ENCODE measurements around the gene GRAP.
A peak's percentile ranks its signal among the peaks of the same experiment; 100 is the strongest.

GRAP gene

DNA sequence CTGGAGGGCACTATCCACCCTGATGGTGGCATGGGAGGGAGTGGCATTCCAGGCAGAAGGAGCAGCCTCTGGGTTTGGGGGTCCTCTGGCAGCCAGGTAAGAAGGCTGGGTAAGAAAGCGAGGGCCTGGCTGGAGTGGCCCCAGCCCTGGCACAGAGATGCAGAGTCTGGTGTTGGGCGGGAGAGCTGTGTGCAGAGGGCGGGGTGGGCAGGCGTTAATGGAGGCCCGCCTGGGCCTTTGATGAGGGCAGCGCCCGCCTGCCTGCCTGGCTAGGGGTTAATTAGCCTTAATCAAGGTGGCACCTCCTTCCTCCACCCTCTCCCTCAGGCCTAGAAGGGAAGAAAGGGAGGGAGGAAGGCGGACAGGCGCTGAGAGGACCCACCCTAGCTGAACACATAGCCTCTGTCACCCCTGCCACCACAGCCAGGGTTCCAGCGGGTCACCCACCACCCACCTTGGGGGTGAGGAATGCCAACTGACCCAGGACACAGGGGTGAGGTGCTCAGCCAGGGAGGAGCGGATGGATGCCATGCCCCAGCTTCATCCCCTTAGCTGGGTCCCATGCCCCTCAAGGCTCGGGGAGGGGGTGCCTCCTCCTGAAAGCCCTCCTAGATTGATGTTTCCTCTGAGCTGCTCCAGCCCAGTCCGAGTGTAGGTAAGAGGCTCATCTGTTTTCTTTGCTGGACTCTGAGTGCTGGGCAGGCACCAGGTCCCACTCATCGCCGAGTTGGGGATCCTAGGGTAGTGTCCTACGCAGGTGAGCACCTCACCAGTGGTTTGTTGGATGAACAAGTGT is 28.8 kb downstream of the GRAP start:
- DNase-seq, result no peak

DNA sequence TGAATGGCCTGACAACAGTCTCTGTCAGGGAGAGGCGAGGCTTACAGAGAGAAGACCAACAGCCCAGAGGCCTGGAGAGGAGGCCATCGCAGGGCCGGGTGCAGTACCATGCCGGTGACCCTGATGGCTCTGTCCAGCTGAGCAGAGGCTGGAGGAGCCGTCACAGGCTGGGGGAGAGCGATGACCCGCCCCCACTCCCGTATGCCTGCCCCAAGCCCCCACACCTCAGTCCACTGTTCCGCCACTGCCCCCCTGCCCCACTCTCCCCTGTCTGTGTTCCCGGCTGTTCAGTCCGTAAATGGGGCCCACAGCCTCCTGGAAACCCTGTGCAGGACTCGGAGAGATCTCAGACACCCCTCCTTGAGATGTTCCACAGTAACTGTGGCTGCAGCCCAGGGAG is 29.4 kb downstream of the GRAP start:
- no peak for DNase-seq

DNA sequence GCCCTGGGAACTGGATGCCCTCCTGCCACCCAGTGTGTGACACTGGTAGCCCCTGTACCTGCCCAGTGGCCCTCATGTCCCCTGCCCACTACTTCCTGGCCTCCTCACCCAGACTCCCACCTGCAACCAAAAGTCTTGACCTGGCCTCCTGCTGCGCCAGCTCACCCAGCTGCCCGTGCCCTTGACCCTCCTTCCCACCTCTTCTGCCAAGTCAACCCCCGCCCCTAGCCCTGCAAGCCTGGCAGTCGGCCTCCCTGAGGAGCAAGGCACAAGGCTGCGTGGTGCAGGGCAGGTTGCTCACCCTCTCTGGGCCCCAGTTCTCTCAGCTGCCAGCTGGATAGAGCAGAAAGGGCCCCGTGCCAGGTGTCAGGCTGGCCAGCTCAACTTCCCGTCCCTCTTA is 29.9 kb downstream of the GRAP start:
- DNase-seq, result no peak

DNA sequence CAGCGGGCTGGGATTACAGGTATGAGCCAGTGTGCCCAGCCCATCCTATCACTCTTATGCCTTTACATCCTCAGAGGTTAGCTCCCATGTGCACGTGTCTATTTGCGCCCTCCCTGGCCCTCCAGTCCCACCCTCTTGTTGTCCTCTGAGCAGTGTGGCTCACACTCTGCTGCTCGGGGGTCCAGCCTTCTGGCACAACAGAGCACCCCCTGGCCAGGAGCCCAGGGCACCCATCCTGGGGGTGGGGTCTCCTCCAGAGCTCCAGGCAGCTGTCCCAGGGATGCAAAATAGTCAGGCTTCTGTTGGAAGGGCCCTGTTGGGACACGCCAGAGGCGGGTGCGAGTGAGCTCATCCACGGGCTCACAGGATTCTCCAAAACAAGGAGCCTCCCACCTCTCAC is 30.5 kb downstream of the GRAP start:
- DNase-seq, result no peak

DNA sequence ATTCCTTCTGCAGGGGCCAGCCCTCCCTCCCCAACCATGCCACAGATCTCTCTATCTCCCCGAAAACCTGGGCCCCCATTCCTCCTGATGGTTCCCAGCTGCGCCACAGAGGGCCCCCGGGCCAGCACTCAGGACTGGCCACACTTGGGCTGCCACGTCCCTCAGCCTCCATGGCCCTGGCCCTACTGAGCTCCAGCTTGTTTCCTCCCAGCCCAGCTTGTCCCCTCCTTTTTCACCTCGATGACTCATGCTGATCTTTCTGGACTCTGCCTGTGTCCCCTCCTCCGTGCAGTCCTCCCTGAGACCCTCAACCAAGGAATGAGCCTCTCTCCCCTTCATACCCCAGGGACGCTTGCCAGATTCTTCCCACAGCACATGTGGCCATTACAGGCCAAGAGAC is 31.3 kb downstream of the GRAP start:
- DNase-seq, result no peak

DNA sequence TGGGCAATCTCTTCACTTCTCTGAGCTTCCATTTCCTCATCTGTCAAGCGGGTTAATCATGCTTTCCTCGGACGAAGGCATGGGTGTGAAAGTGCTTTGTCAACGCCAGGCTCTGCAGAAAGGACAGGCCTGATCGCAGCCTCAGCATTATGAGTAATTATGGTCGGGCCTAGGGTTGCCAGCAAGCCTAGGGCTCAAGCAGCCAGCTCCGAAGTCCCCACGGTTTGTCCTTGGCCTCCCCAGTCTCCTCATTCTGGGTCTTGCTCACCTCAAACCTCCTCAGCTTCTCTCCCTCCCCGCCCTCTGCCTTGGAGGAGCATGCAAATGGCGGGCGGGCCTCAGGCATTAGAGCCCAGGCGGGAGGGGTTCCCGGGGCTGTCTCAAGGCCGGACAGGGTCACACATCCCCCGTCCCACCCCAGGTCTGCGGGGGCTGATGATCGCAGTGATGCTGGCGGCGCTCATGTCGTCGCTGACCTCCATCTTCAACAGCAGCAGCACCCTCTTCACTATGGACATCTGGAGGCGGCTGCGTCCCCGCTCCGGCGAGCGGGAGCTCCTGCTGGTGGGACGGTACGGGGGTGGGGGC is 32.0 kb downstream of the GRAP start:
- no peak for DNase-seq

DNA sequence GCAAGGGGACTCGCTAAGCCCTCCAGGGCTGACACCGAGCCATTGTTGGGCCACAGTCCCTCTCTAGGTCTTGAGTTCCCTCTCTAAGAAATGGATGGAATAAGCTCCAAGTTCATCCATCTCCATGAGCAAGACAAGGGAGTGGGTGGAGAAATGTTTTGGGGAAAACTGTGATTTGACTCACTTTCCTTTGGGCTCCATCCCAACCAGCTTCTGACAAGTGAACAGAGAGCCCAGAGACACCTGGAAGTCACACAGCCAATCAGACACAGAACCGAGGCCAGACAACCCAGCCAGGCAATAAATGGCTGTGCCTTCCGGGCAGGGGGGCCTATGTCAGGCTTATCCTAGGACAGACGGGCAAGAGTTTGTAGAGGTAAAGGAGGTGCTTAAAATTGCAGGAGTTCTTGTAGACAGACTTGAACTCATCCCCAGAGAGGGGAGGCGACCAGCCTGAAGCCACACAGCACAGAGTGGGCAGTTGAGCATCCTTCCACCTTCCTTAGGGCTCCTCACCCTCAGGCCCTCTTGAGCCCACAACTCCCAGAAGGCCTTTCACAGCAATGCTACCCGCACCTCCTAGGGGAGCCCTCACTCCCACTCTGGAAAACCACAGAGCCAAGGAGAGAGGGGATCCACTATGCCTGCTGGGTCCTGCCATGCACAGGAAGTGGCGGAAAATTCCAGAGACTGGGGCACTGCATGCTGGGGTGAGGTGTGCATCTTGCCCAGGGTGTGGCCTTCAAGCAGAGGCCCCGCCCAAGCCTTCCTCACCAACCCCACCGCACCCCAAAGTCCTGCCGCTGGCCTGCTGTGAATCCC is 32.7 kb downstream of the GRAP start:
- no peak for DNase-seq

DNA sequence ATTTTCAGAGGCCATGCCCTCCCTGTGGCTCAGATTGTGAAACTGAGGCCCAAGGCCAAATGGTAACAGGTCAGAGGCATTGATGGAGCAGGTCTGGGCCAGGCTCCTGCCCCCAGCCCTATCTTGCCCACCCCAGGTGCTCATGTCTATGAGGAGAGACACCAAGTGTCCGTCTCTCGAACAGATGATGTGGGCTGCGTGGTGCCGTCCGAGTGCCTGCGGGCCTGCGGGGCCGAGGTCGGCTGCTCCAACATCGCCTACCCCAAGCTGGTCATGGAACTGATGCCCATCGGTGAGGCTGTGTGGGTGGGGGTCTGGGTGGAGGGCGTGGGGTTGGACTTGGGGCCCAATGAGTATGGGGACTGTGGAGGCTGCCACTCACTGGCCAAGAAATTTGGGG is 33.5 kb downstream of the GRAP start:
- DNase-seq, result no peak

DNA sequence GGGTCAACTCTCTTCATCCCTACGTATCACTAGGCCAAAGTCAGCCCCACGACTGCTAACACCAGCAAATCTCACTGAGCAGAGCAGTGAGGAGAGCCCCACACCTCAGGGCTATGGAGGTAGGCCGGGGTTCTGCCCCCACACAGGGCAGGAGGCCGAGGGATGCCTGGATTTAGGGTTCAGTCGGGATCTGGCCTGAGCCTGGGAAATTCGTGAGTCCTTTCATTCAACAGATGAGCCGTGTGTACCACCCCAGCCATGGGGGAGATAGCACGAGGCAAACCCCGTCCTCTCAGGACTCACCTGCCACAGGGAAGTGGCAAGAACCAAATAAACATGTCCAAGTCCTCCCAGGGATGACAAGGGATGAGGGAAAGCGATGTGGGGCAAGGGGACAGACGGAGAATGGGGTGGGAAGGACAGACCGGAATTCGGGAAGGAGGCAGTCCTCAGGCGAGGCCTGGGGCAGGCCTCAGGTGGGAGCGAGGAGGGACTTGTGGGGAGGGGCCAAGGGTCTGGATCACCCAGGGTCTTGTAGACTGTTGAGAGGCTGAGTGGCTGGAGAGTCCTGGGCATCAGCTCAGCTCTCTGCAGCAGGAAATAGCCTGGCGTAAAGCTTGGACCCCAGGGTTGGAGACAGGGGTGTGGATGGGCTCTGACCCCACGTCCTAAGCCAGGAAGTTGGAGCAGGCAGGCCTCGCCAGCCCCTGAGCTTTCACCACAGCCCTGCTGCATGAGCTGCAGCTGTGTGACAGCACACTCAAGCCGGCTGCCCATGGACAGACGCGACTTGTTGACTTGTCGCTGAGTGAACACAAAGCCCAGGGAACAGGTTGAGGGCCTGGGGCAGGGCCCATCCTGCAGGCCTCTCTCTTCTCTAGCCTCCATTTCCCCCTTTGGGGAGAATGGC is 34.3 kb downstream of the GRAP start:
- no peak for DNase-seq

DNA sequence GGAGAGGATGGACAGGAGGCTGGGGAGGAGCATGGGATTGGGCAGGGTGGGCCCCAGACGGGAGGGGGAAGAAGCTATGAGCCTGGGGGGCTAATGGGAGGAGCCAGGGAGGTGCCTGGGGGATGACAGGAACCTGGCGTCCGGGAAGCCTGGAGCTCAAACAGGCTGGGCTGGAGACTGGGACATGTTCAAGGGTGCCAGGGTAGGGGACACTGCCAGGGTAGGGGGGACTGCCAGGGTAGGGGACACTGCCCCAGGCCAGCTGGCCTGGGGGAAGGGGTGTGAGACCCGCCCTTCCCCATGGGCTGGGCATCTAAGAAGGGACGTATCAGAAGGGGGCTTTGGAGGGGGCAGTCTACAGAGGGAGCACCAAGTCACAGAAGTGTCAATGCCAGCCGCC is 35.2 kb downstream of the GRAP start:
- DNase-seq, result no peak

DNA sequence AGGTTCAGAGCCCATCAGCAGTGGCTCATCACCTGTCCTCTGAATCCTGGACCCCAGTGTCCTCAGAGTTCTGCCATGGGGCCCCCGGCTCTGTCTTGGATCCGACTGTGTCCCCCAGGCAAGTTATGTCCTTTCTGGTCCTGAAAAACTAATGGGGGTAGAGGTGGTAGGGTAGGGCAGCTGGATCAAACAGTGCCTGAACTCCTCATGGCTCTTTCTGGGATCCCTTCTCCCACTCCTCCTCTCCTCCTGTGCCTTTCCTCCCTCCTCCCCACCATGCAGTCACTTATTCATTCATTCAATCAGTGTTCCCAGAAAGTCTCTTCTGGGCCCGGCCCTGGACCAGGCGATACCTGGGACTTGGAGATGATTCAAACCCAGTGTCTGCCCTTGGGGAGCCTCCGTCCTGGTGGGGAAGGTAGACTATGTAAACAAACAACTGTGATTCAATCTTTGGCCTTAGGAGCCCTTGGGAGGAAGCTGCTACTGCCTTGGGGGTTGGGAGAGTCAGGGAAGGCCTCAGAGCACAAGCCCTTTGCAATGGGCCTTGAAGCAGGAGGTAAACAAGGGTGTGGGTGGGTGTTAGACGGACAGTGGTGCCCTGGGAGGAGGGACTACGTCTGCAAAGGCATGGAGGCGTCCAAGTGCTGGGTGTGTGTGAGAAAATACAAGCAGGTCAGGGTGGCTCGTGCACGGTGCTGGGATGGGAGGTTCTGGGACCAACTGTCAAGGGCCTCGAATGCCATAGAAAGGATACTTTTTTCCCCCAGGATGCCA is 35.8 kb downstream of the GRAP start:
- no peak for DNase-seq

DNA sequence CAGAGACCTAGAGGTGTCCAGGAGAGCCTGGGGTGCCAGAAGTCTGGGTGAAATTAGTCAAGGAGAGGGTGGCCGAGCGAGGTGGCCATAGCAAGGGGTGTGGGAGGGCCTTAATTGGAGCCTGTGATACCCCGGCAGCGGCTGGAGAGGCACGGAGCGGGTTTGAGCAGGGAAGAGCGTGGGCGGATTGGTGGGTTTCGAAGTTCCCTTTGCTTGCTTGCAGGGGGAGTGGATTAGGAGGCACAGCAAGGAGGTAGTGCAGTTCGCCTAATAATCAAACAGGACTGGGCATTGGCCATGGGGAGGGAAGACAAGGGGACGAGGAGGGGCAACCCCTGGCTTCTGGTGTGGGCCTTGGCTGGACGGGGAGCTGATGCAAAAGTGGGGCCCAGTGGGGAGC is 36.8 kb downstream of the GRAP start:
- no peak for DNase-seq

DNA sequence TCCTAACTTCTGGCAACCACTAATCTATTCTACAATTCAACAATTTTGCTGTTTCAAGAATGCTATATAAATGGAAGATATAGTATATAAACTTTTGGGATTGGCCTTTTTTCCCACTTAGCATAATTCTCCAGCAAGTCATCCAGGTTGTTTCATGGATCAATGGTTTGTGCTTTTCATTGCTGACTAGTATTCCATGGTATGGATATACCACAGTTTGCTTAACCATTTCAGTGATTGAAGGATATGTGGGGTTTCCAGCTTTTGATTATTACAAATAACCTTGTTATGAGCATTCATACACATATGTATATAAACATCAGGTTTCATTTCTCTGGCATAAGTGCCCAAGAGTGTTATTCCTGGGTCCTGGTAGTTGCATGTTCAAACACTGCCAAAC is 40.1 kb downstream of the GRAP start:
- DNase-seq, result no peak

DNA sequence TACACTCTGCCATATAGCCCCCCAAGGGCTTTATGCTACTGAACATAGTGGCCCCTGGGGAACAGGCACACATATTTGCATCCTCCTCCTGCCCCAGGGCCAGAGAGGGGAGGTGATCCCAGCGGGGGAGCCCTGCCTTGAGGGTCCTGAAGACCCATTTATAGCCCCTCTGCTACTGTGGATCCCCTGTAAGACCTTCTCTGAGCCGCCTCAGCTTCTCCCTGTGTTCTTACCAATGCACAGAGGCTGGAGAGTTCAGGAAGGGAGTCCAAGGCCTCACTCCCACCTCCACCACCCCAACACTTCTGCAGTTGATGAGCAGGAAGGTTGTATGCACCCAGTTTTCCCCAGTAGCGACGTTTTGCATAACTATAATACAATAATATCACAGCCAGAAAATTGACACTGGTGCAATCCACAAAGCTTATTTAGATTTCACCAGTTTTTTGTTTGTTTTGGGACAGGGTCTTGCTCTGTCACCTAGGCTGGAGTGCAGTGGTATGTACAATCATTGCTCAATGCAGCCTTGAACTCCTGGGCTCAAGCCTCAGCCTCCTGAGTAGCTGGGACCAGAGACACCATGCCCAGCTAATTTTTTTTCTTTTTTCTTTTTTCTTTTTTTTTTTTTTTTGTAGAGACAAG is 40.8 kb downstream of the GRAP start:
- DNase-seq, result no peak

DNA sequence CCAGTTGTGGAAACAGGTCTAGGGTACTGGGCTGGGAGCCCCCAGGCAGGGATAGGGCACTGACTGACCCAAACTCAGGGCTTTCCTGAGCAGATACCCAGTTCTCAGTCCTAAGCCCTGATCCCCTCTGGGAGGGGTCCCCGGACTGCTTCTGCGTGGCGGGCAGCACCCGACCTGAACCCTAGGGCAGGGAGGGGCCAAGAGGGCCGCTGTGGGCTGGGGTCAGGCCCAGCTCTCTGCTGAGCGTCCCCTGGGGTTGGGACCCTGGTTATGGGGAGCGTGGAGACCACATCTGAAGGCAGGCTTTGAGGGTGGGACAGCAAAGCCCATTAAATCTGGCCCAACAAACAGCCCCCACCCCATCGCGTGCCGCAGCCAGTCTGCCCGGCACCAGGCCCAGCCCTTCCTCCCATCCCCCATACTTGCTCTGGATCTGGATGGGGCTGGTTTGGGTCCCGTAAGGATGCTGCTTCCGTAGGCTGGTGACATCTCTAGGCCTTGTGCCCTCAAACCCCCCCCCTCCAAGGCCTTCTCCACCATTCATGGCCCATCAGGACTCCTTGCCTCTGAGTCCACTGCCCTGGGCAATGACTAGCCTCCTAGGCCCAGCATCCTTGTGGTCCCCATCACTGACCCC is 41.5 kb downstream of the GRAP start:
- DNase-seq, result no peak

DNA sequence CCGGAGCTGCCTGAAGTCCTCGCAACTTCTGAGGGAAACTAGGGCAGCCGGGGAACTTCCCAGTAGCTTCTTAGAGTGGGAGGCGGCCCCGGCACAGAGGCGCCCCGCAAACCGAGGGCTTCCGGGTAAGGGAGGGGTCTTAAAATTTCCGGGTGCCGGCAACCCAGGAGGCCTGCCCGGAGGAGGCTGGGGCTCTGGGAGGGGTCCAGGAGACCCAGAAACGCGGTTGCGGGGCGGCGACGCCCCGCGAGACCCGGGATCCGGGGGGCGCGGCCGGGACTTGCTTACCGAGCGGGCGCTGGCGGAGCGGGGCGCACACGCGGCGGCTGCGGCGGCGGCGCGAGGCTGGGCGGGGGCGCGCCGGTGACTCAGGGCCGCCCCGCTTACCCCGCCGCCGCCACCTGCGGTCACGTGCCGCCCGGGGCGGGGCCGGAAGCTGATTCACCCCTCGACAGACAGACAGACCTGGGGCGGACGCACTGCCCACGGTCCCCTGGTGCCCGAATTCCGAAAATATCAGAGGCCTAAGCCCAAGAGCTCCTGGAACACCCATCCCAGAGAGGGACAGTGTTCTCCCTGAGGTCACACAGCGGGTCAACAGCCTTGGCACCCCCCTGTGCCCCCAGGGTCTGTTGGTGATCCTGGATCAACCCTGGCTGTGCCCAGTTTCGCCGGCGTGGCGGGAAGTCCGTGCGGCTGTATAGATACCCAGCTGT is 42.2 kb downstream of the GRAP start, which contains the start of gene FAM83G:
FAM83G (minus strand) TSS at position 344 of the 716 bp plus-strand sequence. CDS start 723 bp downstream, outside the sequence.
- peak; percentile 93 to 94 for DNase-seq

DNA sequence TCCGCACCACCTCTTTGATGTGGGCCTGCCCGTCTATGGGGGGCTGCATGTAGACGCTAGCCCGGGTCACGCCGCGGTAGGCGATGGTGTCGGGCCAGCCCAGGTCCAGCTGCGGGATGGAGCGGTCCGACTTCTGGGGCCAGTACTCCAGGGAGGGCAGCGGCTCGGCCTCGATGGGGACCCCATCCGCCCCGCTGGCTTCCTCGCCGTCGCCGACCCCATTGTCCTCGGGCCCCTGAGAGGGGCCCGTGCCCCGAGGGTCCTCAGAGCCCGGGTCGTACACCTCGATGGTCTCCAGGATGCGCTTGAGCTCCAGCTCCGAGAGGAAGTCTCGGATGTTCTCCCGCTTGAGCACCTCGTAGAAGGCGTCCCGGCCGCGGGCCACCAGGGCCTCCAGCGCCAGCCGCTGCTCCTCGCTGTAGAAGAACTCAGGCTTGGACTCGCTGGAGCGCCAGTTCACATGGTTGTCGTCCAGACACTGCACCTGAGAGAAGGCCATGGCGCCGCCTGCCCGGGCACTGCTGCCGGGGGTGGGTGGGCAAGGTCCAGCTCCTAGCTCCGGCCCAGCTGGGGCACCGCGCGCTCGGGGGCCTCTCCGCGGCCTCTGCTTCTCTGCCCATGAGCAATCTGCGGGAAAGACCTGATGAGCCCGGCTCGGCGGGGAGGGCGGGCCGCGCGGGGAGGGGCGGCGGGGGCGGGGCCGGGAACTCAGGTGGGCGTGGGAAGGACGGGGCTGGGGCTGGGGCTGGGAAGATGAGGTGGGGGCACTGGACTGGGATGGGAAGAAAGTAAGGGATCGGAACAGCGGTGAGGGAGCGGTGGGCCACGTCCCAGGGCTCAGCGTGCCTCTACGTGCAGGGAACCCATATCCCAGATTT is 43.0 kb downstream of the GRAP start:
- DNase-seq, result peak; percentile 49 to 64

DNA sequence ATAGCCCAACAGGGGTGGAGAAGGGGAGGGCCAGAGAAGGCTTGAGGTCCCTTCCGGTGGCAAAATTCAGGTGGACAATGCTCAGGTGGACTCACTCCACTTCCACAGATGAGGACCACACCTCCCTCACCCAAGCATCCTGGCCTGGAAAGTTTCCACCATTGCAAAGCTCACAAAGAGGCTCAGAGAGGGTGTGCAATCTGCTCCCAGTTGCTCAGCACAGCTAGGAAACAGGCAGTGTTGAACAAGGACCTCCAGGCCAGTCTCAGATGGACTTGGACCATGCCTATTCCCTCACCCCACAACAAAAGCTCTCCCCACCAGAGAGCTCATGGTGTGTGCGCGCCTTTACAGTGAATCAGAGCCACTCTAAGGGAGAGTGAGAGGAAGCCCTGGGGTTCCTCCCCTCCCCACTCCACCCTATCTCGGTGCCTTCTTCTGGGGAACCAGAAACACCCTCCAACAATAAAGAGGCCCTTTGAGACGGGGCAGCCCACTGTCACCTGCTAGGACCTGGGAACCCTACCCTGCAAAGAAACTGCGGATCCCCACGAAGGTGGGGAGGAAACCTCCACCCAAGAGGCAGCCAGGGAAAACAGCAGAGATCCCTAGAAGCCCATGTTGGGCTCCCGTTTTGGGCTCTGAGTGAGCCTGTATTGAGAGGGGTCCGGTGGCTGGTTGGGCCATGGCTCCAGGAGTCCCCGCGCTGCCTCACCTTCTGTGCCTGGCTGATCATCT is 43.8 kb downstream of the GRAP start:
- peak in 1 of 2 donors; percentile 21 for DNase-seq

Measured in stimulated activated CD4-positive, alpha-beta T cell treated with anti-CD3 and anti-CD28 coated beads, Interleukin-2, amount 100 ng/mL, for 24 hours (primary cell).